Measurements from ENCODE around the gene MGAM2. TPM values are rescaled to one million over a fixed set of nuclear protein-coding genes. Genes with fewer than 3 reads are reported as not detected.
A peak's percentile ranks its signal among the peaks of the same experiment; 100 is the strongest.

The MGAM2 gene
- total RNA-seq, 2 experiments from 2014 or later: not detected

DNA sequence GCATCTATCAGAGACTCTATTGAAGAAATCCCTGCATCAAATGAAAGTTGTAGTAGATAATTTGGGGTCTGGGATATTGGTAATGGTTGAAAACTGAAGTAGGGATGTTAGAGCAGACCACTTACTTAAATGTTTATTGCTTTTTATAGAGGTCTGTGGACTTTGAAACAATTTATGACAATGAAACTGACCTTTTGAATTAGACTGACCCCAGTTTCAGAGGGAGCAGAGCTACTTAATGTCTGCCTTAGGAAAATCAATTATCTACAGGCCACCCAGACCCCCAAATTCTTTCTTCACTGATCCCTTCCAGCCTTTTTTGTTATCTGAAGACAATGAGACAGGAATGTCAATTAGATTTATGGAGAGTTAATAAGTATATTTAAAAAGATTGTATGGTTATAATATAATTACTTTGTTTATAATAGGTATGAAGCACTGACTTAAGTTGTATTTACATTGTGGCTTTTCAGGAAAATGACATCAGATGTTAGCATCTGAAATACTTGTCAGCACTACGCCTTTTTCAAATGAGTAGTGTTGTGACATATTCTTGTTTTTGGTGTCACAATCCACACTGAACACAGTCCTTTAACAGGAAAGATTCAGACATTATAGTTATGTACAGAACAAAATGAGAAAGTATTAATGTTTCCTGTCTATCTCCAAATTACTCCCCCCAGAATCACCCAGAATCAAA lies 13.9 kb downstream of the MGAM2 start:
- Mint-ChIP-seq H3K27me3 (peaks cover 6% of the 10 kb centered on the region), H3K9me3 (ENCODE audit: low read depth) (no peaks in the 10 kb centered on the region), H3K36me3 (ENCODE audit: low read depth) (no peaks in the 10 kb centered on the region), H3K4me1 (no peaks in the 10 kb centered on the region), H3K27ac (no peak overlapping the region), H3K4me3 (no peak overlapping the region)
- CTCF ChIA-PET: interaction anchor here (1.2 kb wide), 1 partner anchor 10 kb away, joined by 4 read pairs; no protein-coding TSS in a partner anchor
- POLR2A ChIA-PET: no interaction called here
- intact Hi-C loops (cut with DNase I, micrococcal nuclease): no loop called here
- no peak for ATAC-seq
- no peak for DNase-seq

DNA sequence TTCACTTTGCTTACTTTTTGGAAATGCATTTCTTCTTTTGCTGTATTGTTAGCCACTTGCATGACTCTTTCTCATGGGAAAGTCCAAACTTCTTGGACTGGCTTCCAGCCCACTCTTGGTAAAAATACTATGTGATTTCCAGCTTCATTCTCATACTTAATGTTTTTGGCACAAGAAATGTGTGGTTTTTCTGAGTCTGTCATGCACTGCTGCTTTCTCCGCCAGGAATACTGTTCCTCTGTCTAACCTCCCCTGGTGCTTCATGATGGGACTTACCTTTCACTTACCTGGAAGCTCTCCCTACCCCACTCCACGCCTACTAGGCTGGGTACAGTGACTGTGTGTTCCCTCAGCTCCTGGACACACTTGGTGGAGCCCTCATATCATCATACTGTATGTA lies 18.7 kb downstream of the MGAM2 start:
- DNase-seq (no peak), ATAC-seq (no peak)
- POLR2A ChIA-PET: interaction anchor here (0.5 kb wide), 1 partner anchor 34 kb away, joined by 4 read pairs; no protein-coding TSS in a partner anchor
- CTCF ChIA-PET: interaction anchor here (0.7 to 1.1 kb wide), 2 partner anchors 12 to 25 kb away, joined by 3 read pairs; no protein-coding TSS in a partner anchor
- no peaks in the 10 kb centered on the region for H3K4me1 Mint-ChIP-seq
- intact Hi-C loops (cut with DNase I, micrococcal nuclease): no loop called here
- H3K4me3 Mint-ChIP-seq: no peak overlapping the region
- peaks cover 8% of the 10 kb centered on the region for H3K27me3 Mint-ChIP-seq
- no peak overlapping the region for H3K27ac Mint-ChIP-seq
- no peaks in the 10 kb centered on the region for H3K9me3 Mint-ChIP-seq (ENCODE audit: low read depth)
- H3K36me3 Mint-ChIP-seq (ENCODE audit: low read depth): no peaks in the 10 kb centered on the region

DNA sequence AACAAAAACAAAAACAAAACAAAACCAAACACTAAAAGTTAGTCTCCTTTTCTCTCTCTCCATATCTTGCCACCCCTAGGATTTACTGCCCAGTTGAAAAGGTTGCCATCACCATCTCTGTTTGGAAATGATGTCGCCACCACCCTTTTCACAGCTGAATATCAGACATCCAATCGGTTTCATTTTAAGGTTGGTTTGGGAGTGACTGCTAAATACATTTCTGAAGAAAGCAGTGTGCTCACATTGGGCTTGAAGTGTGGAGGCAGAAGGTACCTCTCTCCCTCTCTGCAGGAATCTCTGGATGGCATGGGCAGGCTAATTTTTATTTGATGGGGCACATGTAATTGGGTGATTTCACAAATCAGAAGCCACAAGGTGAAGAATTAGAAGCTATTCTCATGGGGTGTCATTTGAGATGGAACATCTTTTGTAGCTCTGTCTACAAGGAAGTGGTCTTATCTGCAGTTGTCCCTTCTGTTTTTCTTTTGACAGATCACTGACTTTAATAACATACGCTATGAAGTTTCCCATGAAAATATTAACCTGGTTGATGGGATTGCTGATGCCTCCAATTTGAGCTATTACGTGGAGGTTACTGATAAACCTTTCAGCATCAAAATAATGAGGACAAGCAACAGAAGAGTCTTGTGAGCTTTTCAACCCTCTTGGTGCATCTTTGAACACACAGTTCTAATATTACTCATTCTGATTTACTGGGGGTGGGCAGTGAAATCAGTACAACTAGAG lies 20.1 kb downstream of the MGAM2 start:
- Mint-ChIP-seq H3K4me1 (no peaks in the 10 kb centered on the region), H3K4me3 (no peak overlapping the region), H3K27me3 (peaks cover 8% of the 10 kb centered on the region), H3K36me3 (ENCODE audit: low read depth) (no peaks in the 10 kb centered on the region), H3K27ac (no peak overlapping the region), H3K9me3 (ENCODE audit: low read depth) (no peaks in the 10 kb centered on the region)
- intact Hi-C loops (cut with DNase I, micrococcal nuclease): no loop called here
- DNase-seq: peak; percentile 20
- ATAC-seq: peak; percentile 67
- CTCF ChIA-PET: interaction anchor here (0.7 to 1.5 kb wide), 3 partner anchors 155 to 677 kb away, joined by 3 to 5 read pairs (median 3); no protein-coding TSS in a partner anchor
- POLR2A ChIA-PET: interaction anchor here (0.5 kb wide), 1 partner anchor 1974 kb away, joined by 3 read pairs; no protein-coding TSS in a partner anchor

DNA sequence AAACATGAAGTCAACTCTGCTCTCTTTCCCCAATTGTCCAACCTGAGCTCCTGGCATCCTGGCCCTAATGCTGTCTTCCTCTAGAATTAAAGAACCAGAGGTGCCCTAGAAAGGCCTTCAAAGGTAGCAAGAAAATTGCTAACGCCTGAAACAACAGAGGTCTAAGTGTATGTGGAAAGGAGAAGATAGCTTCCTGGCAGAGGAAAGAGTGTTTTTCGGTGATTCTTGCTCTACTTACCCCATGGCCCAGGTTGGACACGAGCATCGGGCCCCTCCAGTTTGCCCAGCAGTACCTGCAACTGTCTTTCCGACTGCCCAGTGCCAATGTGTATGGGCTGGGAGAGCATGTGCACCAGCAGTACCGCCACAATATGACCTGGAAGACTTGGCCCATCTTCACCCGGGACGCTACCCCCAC lies 22.2 kb downstream of the MGAM2 start:
- Mint-ChIP-seq H3K36me3 (ENCODE audit: low read depth) (no peaks in the 10 kb centered on the region), H3K27ac (no peak overlapping the region), H3K4me3 (no peak overlapping the region), H3K9me3 (ENCODE audit: low read depth) (no peaks in the 10 kb centered on the region), H3K27me3 (peaks cover 6% of the 10 kb centered on the region), H3K4me1 (no peaks in the 10 kb centered on the region)
- DNase-seq: peak; percentile 9
- intact Hi-C loops (cut with DNase I, micrococcal nuclease): no loop called here
- ChIA-PET CTCF (interaction anchor here (0.9 kb wide), 1 partner anchor 15 kb away, joined by 3 read pairs; no protein-coding TSS in a partner anchor), POLR2A (no interaction called here)
- ATAC-seq: peak; percentile 47

DNA sequence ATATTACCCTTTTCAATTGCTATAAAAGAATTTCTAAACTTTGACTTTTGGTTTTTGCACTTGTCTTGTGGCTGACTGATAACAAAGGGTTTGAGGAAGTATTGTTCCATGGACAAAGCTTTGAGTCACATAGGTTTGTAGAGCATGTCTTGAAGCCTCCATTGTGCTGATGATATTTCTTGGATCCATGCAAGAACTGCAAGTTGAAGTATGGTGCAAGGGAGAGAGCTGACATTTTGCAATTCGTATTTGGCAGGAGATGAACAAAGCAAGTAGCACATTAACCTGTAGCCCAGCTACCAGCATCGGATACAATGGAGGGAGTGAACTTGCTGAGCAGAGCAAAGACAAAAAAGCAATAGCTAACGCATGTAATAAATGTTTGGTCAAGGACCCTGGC lies 23.4 kb downstream of the MGAM2 start:
- Mint-ChIP-seq H3K27me3 (peaks cover 6% of the 10 kb centered on the region), H3K4me1 (no peaks in the 10 kb centered on the region), H3K9me3 (ENCODE audit: low read depth) (no peaks in the 10 kb centered on the region), H3K4me3 (no peak overlapping the region), H3K27ac (no peak overlapping the region), H3K36me3 (ENCODE audit: low read depth) (no peaks in the 10 kb centered on the region)
- intact Hi-C loops (cut with DNase I, micrococcal nuclease): no loop called here
- ChIA-PET POLR2A (no interaction called here), CTCF (interaction anchor here (1.2 kb wide), 1 partner anchor 10 kb away, joined by 4 read pairs; no protein-coding TSS in a partner anchor)
- DNase-seq (no peak), ATAC-seq (no peak)

DNA sequence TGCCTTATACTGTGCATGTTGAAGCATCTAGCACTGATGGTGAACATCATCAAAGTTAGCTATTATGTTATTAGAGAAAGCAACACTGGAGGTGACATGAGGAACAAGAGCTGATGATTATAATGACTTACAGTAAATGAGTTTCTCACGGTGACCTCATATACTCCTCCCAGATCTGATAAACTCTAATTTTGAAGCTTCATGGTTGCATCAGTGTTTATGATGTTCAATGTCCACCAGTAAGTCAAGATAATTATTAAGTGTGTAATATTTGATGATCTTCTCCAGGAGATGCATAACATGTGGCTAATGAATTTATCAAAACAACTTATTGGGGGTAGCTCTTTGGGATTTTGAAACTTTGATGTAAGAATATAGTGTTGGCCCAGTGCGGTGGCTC lies 27.5 kb downstream of the MGAM2 start:
- H3K27me3 Mint-ChIP-seq: peaks cover 2% of the 10 kb centered on the region
- intact Hi-C loops (cut with DNase I, micrococcal nuclease): no loop called here
- POLR2A ChIA-PET: no interaction called here
- DNase-seq (no peak), ATAC-seq (no peak)
- no peaks in the 10 kb centered on the region for H3K9me3 Mint-ChIP-seq (ENCODE audit: low read depth)
- no peaks in the 10 kb centered on the region for H3K4me1 Mint-ChIP-seq
- no peaks in the 10 kb centered on the region for H3K36me3 Mint-ChIP-seq (ENCODE audit: low read depth)
- no peak overlapping the region for H3K4me3 Mint-ChIP-seq
- H3K27ac Mint-ChIP-seq: no peak overlapping the region
- CTCF ChIA-PET: interaction anchor here (0.5 to 1.3 kb wide), 3 partner anchors 16 to 1310 kb away, joined by 3 read pairs; partner anchors contain the start of gene MGAM2

DNA sequence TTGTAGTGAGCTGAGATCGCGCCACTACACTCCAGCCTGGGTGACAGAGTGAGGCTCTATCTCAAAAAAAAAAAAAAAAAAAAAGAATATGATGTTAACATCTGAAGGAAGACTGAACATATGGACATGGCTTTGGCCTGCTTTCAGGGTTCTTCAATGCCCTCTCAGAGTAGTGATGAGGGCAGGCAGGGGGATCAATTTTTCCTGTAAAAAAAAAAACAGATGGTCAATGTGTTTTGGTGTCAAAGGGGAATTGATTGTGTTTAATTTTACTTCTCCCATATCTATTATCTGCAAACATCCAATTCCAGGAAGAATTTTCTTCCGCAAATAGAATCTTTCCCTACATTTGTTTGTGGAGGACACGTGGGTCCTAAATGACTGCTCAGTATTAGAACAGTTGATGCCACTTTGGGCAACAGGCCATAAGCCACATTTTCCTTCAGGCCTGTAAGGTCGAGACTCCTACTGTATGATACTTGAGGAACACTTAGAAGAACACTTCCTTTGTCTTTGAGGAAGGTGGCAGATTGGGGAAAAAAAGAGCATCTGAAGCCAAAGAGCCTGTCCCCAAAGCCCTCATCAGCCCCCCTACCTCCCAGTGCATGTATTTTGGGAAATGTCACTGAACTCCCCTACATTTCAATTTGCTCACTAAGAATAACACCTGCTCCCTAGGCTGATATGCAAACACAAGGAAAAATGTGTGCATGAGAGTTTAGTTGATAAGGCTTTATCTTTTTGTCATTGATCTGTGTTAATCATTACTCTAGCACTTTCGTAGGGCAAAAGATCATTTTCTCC lies 28.3 kb downstream of the MGAM2 start:
- intact Hi-C loops (cut with DNase I, micrococcal nuclease): no loop called here
- no peak overlapping the region for H3K4me3 Mint-ChIP-seq
- no peak for ATAC-seq
- H3K36me3 Mint-ChIP-seq (ENCODE audit: low read depth): no peaks in the 10 kb centered on the region
- ChIA-PET CTCF (interaction anchor here (0.5 kb wide), 1 partner anchor 17 kb away, joined by 3 read pairs; no protein-coding TSS in a partner anchor), POLR2A (no interaction called here)
- H3K27me3 Mint-ChIP-seq: peaks cover 2% of the 10 kb centered on the region
- H3K4me1 Mint-ChIP-seq: no peaks in the 10 kb centered on the region
- no peak overlapping the region for H3K27ac Mint-ChIP-seq
- no peak for DNase-seq
- no peaks in the 10 kb centered on the region for H3K9me3 Mint-ChIP-seq (ENCODE audit: low read depth)

DNA sequence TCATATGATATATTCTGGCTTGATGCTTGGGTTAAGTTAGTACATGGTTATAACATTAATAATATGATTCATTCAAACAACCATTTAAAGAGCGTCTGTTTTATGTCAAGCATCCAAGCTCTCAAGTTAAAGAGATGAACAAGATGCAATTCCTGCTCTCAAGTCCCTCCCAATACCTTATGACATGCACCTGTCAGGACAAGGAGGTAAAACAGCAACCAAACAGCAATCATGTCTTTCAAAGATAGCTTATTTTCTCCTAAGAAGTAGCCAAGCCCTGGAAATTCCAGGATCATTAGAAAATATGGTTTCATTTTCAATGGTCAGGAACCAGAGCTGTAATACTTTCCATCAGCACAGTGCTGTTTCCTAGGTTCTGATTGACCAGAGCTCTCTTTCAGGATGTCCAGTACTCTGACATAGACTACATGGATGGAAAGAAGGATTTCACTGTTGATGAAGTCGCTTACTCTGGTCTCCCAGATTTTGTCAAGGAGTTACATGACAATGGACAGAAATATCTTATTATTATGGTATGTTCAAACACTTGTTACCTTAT lies 29.0 kb downstream of the MGAM2 start:
- Mint-ChIP-seq H3K9me3 (ENCODE audit: low read depth) (no peaks in the 10 kb centered on the region), H3K27ac (no peak overlapping the region), H3K4me1 (no peaks in the 10 kb centered on the region), H3K4me3 (no peak overlapping the region), H3K27me3 (peaks cover 2% of the 10 kb centered on the region), H3K36me3 (ENCODE audit: low read depth) (no peaks in the 10 kb centered on the region)
- POLR2A ChIA-PET: no interaction called here
- no peak for DNase-seq
- CTCF ChIA-PET: no interaction called here
- intact Hi-C loops (cut with DNase I, micrococcal nuclease): no loop called here
- ATAC-seq: no peak

DNA sequence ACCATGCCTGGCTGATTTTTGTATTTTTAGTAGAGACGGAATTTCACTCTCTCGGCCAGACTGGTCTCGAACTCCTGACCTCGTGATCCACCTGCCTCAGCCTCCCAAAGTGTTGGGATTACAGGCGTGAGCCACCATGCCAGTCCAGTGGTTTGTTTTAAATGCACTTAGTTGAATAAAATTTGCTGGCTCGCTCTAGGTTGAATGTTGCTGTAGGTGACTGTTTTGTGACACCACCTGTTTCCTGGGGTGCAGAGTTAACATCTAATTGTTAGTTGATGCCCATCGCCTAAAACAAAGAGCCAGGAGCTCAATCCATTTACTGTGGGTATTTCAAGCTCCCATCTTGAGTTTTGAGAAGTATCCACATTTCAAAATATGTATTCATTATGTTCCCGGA lies 31.2 kb downstream of the MGAM2 start:
- no peaks in the 10 kb centered on the region for H3K9me3 Mint-ChIP-seq (ENCODE audit: low read depth)
- H3K27me3 Mint-ChIP-seq: peaks cover 2% of the 10 kb centered on the region
- H3K4me1 Mint-ChIP-seq: no peaks in the 10 kb centered on the region
- ChIA-PET CTCF (interaction anchor here (0.6 to 0.7 kb wide), 2 partner anchors 12 to 333 kb away, joined by 3 read pairs; no protein-coding TSS in a partner anchor), POLR2A (interaction anchor here (0.5 to 0.7 kb wide), 2 partner anchors 43 to 807 kb away, joined by 3 read pairs; no protein-coding TSS in a partner anchor)
- no peak for DNase-seq
- no peak overlapping the region for H3K27ac Mint-ChIP-seq
- H3K4me3 Mint-ChIP-seq: no peak overlapping the region
- no peak for ATAC-seq
- intact Hi-C loops (cut with DNase I, micrococcal nuclease): no loop called here
- no peaks in the 10 kb centered on the region for H3K36me3 Mint-ChIP-seq (ENCODE audit: low read depth)

DNA sequence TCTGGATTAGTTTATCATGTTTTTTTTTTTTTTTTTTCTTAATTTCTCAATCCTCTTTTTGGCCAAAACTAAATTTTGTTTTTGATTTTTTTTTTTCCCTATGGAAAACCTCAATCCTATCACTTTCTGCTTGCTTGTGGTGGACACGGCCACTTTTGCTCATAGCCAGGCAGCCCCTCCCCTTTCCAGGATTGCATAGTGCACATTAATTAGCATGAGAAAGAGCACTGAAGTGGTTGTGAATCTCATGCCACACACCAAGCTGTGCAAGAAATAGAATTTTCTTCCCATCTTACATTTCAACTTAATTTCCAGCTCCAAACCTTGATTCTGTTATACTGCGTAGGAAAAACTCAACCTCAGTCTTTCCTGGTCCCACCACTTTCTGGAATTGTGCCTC lies 34.6 kb downstream of the MGAM2 start:
- H3K36me3 Mint-ChIP-seq (ENCODE audit: low read depth): no peaks in the 10 kb centered on the region
- H3K27me3 Mint-ChIP-seq: peaks cover 8% of the 10 kb centered on the region
- DNase-seq (no peak), ATAC-seq (no peak)
- ChIA-PET CTCF (no interaction called here), POLR2A (no interaction called here)
- intact Hi-C loops (cut with DNase I, micrococcal nuclease): no loop called here
- H3K4me1 Mint-ChIP-seq: no peaks in the 10 kb centered on the region
- H3K27ac Mint-ChIP-seq: no peak overlapping the region
- no peaks in the 10 kb centered on the region for H3K9me3 Mint-ChIP-seq (ENCODE audit: low read depth)
- no peak overlapping the region for H3K4me3 Mint-ChIP-seq

DNA sequence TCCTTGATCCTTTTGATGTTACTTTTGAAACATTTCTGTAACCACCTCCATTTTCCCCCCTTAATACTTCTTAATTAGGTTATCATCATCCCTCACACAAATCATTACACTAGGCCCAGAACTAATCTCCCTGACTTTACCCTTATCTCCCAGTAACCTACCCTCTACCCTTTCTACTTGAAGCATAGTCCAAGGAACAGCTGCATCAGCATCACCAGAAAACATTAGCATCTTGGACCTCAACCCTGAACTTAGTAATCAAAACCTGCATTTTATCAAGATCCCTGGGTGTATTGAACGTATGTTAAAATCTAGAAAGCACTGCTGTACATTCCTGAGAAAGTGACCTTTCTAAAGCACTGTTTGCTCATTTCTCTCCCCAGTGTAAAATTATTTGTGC lies 38.8 kb downstream of the MGAM2 start:
- CTCF ChIA-PET: no interaction called here
- no peak overlapping the region for H3K27ac Mint-ChIP-seq
- H3K9me3 Mint-ChIP-seq (ENCODE audit: low read depth): no peaks in the 10 kb centered on the region

More for the DNA sequence above, 38.8 kb downstream of the MGAM2 start:
- no peaks in the 10 kb centered on the region for H3K36me3 Mint-ChIP-seq (ENCODE audit: low read depth)
- DNase-seq (no peak), ATAC-seq (no peak)
- no peak overlapping the region for H3K4me3 Mint-ChIP-seq
- peaks cover 6% of the 10 kb centered on the region for H3K27me3 Mint-ChIP-seq
- POLR2A ChIA-PET: no interaction called here
- H3K4me1 Mint-ChIP-seq: no peaks in the 10 kb centered on the region
- intact Hi-C loops (cut with DNase I, micrococcal nuclease): no loop called here
